SK-N-SH (cell line): ENCODE data around the gene FBXL7. TPM values are rescaled to one million over a fixed set of nuclear protein-coding genes. Genes with fewer than 3 reads are reported as not detected.

Source experiments
- CTCF ChIA-PET: fragments of 300-600, 350-600 bp; formaldehyde crosslinking; extraction: SDS; loops from one replicate; lab custom pipeline; 2021; lab: Yijun Ruan, JAX
- POLR2A ChIA-PET: fragments of 350-600 bp; sonication (Branson Sonifier 250); formaldehyde crosslinking; extraction: SDS; loops from one replicate; lab custom pipeline; 2020; ENCODE audit warnings: antibody characterized with exemption, inconsistent platforms; lab: Yijun Ruan, JAX
- DNase-seq: peaks from one replicate; pipeline ENCODE4 v3.0.0; 2012
- H2AFZ ChIP-seq: fragments of 200-600 bp; sonication (generic); 2 replicates; pipeline ENCODE4 v1.8.1; 2016; ENCODE audit warnings: antibody characterized with exemption, mild to moderate bottlenecking, low read depth
- H3F3A ChIP-seq: fragments of 200-600 bp; sonication (generic); replicated peaks from 2 replicates; pipeline ENCODE3; 2016; ENCODE audit warnings: antibody characterized with exemption, mild to moderate bottlenecking; ENCODE audit not compliant: insufficient read depth
- H3K27ac ChIP-seq, 2 experiments: fragments of 200-500 bp in 1 of 2; fragments of 200-600 bp in 1 of 2; sonication (Bioruptor generic) in 1 of 2; sonication (generic), shearing (Covaris generic) in 1 of 2; 2 replicates each; pipeline versions ENCODE4 v1.5.1 to v1.6.1; 2014 to 2016; ENCODE audit warnings: low read depth in 2 of 2, inconsistent platforms in 1 of 2, low read length in 1 of 2, mild to moderate bottlenecking in 1 of 2, mixed read lengths in 1 of 2
- H3K27me3 ChIP-seq: fragments of 200-600 bp; sonication (generic), shearing (Covaris generic); 2 replicates; pipeline ENCODE4 v1.6.1; 2016; ENCODE audit warnings: mixed run types; ENCODE audit not compliant: insufficient read depth
- H3K36me3 ChIP-seq, 2 experiments: fragments of 200-500 bp in 1 of 2; fragments of 200-600 bp in 1 of 2; sonication (Bioruptor generic) in 1 of 2; sonication (generic) in 1 of 2; replicated peaks in 1 of 2; 2 replicates each; pipeline versions ENCODE3 to v1.5.1; 2014 to 2016; ENCODE audit warnings: low read length in 1 of 2, mild to moderate bottlenecking in 1 of 2; ENCODE audit not compliant: insufficient read depth in 2 of 2, control insufficient read depth in 1 of 2
- H3K4me1 ChIP-seq, 2 experiments: fragments of 200-500 bp in 1 of 2; fragments of 200-600 bp in 1 of 2; sonication (Bioruptor generic) in 1 of 2; sonication (generic), shearing (Covaris generic) in 1 of 2; 2 replicates each; pipeline versions ENCODE4 v1.5.1 to v1.6.1; 2014 to 2016; ENCODE audit warnings: low read depth in 1 of 2, low read length in 1 of 2, mixed run types in 1 of 2; ENCODE audit not compliant: insufficient read depth in 2 of 2, control insufficient read depth in 1 of 2
- H3K4me2 ChIP-seq: fragments of 200-600 bp; sonication (generic), shearing (Covaris generic); 2 replicates; pipeline ENCODE4 v1.6.1; 2017; ENCODE audit warnings: mixed run types
- H3K4me3 ChIP-seq, 2 experiments: fragments of 200-500 bp in 1 of 2; fragments of 200-600 bp in 1 of 2; sonication (Bioruptor generic) in 1 of 2; sonication (generic), shearing (Covaris generic) in 1 of 2; 2 replicates each; pipeline versions ENCODE4 v1.5.1 to v1.8.1; 2014 to 2016; ENCODE audit warnings: low read depth in 2 of 2, inconsistent platforms in 1 of 2, low read length in 1 of 2, mild to moderate bottlenecking in 1 of 2, mixed read lengths in 1 of 2, moderate library complexity in 1 of 2
- H3K79me2 ChIP-seq: fragments of 200-600 bp; sonication (generic); 2 replicates; pipeline ENCODE4 v1.8.1; 2017; ENCODE audit warnings: mild to moderate bottlenecking; ENCODE audit not compliant: insufficient read depth
- H3K9ac ChIP-seq: fragments of 200-600 bp; sonication (generic); 2 replicates; pipeline ENCODE4 v1.6.1; 2017; ENCODE audit warnings: mixed run types
- H3K9me2 ChIP-seq: fragments of 200-600 bp; sonication (generic); 2 replicates; pipeline ENCODE4 v1.6.1; 2017; ENCODE audit warnings: mixed run types
- H3K9me3 ChIP-seq: fragments of 200-600 bp; sonication (generic); 2 replicates; pipeline ENCODE4 v1.6.1; 2017; ENCODE audit warnings: mixed run types, mild to moderate bottlenecking, moderate library complexity
- H4K20me1 ChIP-seq: fragments of 200-600 bp; sonication (generic); 2 replicates; pipeline ENCODE4 v1.6.1; 2017; ENCODE audit warnings: mild to moderate bottlenecking, mixed run types; ENCODE audit not compliant: insufficient read depth
- CHD2 ChIP-seq: fragments of 150-350 bp; IDR thresholded peaks from 2 replicates; pipeline ENCODE4 v1.6.1; 2018; ENCODE audit warnings: low read length; ENCODE audit not compliant: partially characterized antibody
- CTCF ChIP-seq: fragments of 200-600 bp; sonication (generic); IDR thresholded peaks from 2 replicates; pipeline ENCODE4 v1.6.1; 2017; ENCODE audit warnings: antibody characterized with exemption, mild to moderate bottlenecking, moderate library complexity
- FOXJ3 ChIP-seq: sonication (generic); formaldehyde crosslinking; IDR thresholded peaks from 2 replicates; pipeline ENCODE4 v1.5.1; 2020; ENCODE audit warnings: mild to moderate bottlenecking, missing genetic modification reagents
- FOXM1 ChIP-seq: IDR thresholded peaks from 2 replicates; pipeline ENCODE4 v1.4.0; 2012; ENCODE audit warnings: low read depth, mild to moderate bottlenecking
- GABPA ChIP-seq: IDR thresholded peaks from 2 replicates; pipeline ENCODE4 v1.4.0; 2012; ENCODE audit warnings: low read depth, mild to moderate bottlenecking
- GATA2 ChIP-seq: sonication (generic); formaldehyde crosslinking; IDR thresholded peaks from 2 replicates; pipeline ENCODE4 v1.5.0; 2020; ENCODE audit warnings: mild to moderate bottlenecking, missing genetic modification reagents
- JUND ChIP-seq: IDR thresholded peaks from 2 replicates; pipeline ENCODE4 v1.4.0; 2012
- MXI1 ChIP-seq: IDR thresholded peaks from 2 replicates; pipeline ENCODE4 v1.6.1; 2012; ENCODE audit warnings: mild to moderate bottlenecking, low read depth, low read length, improper control_type of control experiment
- NFIC ChIP-seq: IDR thresholded peaks from 2 replicates; pipeline ENCODE4 v1.4.0; 2012; ENCODE audit warnings: borderline replicate concordance
- RFX5 ChIP-seq: IDR thresholded peaks from 2 replicates; pipeline ENCODE4 v1.6.1; 2012; ENCODE audit warnings: mild to moderate bottlenecking, improper control_type of control experiment, low read length
- SIN3A ChIP-seq: IDR thresholded peaks from 2 replicates; pipeline ENCODE4 v1.6.1; 2012; ENCODE audit warnings: low read depth, mild to moderate bottlenecking, low read length, moderate library complexity, borderline replicate concordance
- TAF1 ChIP-seq: IDR thresholded peaks from 2 replicates; pipeline ENCODE4 v1.6.1; 2012; ENCODE audit warnings: low read depth, mild to moderate bottlenecking, low read length, moderate library complexity, borderline replicate concordance
- YY1 ChIP-seq: IDR thresholded peaks from 2 replicates; pipeline ENCODE4 v1.4.0; 2012; ENCODE audit warnings: low read depth, mild to moderate bottlenecking
- WGBS: methylation state at CpG from one replicate; pipeline ENCODE4 v1.1.6; 2017; ENCODE audit warnings: low lambda C conversion rate; 5-methylcytosine and 5-hydroxymethylcytosine counted together
- polyA plus RNA-seq, 3 experiments: library from polyadenylated mRNA; depleted of rRNA; stranded (reverse); fragments of >200 nt; gene quantifications; 2 replicates each; pipeline ENCODE4 v1.2.3, GENCODE V29; 2012

Gene FBXL7
- polyA plus RNA-seq, 1 of the 3 experiments (the other 2 are of a cell fraction), result 7.0 TPM

- H3K9me3 ChIP-seq, result no peaks in the 10 kb centered on the region
- H3K27ac ChIP-seq, result peak overlapping the region in 1 of 2 experiments; percentile 12; a peak in 1 of 4 replicates
- H3K4me1 ChIP-seq, result peaks cover 0 to 15% of the 10 kb centered on the region in 2 experiments; a peak in 2 of 4 replicates
- H3K79me2 ChIP-seq, result peaks cover 8% of the 10 kb centered on the region; the same call in 1 of the 2 replicates
- no peak overlapping the region for H3K9ac ChIP-seq
- DNase-seq, result no peak
- WGBS, result 80% methylated on average over 6 of the region's 6 CpGs
- no peaks in the 10 kb centered on the region for H3K36me3 ChIP-seq
- no peaks in the 10 kb centered on the region for H4K20me1 ChIP-seq
- ChIA-PET CTCF (interaction anchor here (1.7 kb wide), 1 partner anchor 605 kb away, joined by 5 read pairs; no protein-coding TSS in a partner anchor), POLR2A (no interaction called here)
- no peak overlapping the region for H2AFZ ChIP-seq
- no peak overlapping the region for H3K4me2 ChIP-seq
- no peaks in the 10 kb centered on the region for H3K9me2 ChIP-seq
- TF ChIP-seq FOXM1 (no peak), TAF1 (no peak), SIN3A (no peak), CHD2 (no peak)
- H3K4me3 ChIP-seq, result no peak overlapping the region
- H3F3A ChIP-seq, result no peaks in the 10 kb centered on the region
- H3K27me3 ChIP-seq, result no peaks in the 10 kb centered on the region
These were observed 351.0 kb downstream of the FBXL7 start for GRCh38 chr5:15850939-15851341.

DNA sequence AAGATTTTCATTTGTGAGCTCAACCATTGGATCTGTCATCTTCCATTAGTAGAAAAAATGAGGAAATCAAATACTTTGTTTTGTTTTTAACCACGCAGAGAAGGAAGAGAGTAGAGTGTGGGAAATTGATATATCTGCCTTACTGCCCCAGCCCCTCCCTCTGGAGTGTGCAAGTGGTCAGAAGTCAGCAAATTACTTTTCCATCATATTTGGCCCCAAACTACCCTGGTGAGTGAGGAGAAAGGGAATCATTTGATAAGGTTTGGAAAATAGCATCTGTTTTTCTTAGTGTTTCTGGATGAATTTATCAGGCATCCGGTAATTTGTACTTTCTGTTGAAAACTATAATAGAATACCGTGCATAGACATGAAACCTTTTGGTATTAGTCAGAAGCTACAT is 352.2 kb downstream of the FBXL7 start:
- no peaks in the 10 kb centered on the region for H4K20me1 ChIP-seq
- peaks cover 0 to 15% of the 10 kb centered on the region in 2 experiments; a peak in 2 of 4 replicates for H3K4me1 ChIP-seq
- no peak for DNase-seq
- H3K79me2 ChIP-seq, result peaks cover 8% of the 10 kb centered on the region; the same call in 1 of the 2 replicates
- POLR2A ChIA-PET, result no interaction called here
- no peaks in the 10 kb centered on the region for H3K36me3 ChIP-seq
- no peak overlapping the region for H3K9ac ChIP-seq
- TF ChIP-seq GATA2 (CRISPR knock-in tag) (no peak), MXI1 (no peak), JUND (no peak), CTCF (no peak), FOXJ3 (no peak), NFIC (no peak), RFX5 (no peak), FOXM1 (no peak), YY1 (no peak), GABPA (no peak)
- H3K9me3 ChIP-seq, result no peaks in the 10 kb centered on the region
- no peaks in the 10 kb centered on the region for H3F3A ChIP-seq
- no peak overlapping the region for H3K27ac ChIP-seq
- no peak overlapping the region for H3K4me3 ChIP-seq
- no peak overlapping the region for H3K4me2 ChIP-seq
- WGBS, result 84% methylated on average over 3 of the region's 3 CpGs
- H3K27me3 ChIP-seq, result no peaks in the 10 kb centered on the region
- CTCF ChIA-PET, result interaction anchor here (0.8 kb wide), 1 partner anchor 44 kb away, joined by 3 read pairs; no protein-coding TSS in a partner anchor
- H3K9me2 ChIP-seq, result no peaks in the 10 kb centered on the region
- H2AFZ ChIP-seq, result no peak overlapping the region
